HepG2 (cell line): ENCODE results near the gene HIRA. TPM values are rescaled to one million over a fixed set of nuclear protein-coding genes. Genes with fewer than 3 reads are reported as not detected.

ENCODE experiments used
- CEBPZ ChIP-seq: IDR thresholded peaks from 2 replicates; pipeline ENCODE4 v1.6.1; 2012; ENCODE audit warnings: low read length, improper control_type of control experiment
- DMAP1 ChIP-seq: IDR thresholded peaks from 2 replicates; pipeline ENCODE4 v1.6.1; 2016
- KDM2A ChIP-seq: sonication (generic); formaldehyde crosslinking; IDR thresholded peaks from 2 replicates; pipeline ENCODE4 v1.4.0; 2020; ENCODE audit warnings: low read depth, missing genetic modification reagents, borderline replicate concordance
- MTA1 ChIP-seq: sonication (generic); formaldehyde crosslinking; IDR thresholded peaks from 2 replicates; pipeline ENCODE4 v1.4.0; 2020; ENCODE audit warnings: missing genetic modification reagents, mild to moderate bottlenecking, borderline replicate concordance
- NCOR1 ChIP-seq: fragments of 200-600 bp; sonication (generic); IDR thresholded peaks from 2 replicates; pipeline ENCODE4 v1.7.0; 2017; ENCODE audit warnings: antibody characterized with exemption, low read length, borderline replicate concordance
- PPARG ChIP-seq: conservative IDR thresholded peaks from 2 replicates; pipeline ENCODE4 v1.6.1; 2016; ENCODE audit warnings: missing biosample characterization, missing genetic modification reagents
- PRDM4 ChIP-seq: sonication (generic); formaldehyde crosslinking; IDR thresholded peaks from 2 replicates; pipeline ENCODE4 v1.9.0; 2021; ENCODE audit warnings: missing genetic modification reagents, borderline replicate concordance
- ZNF143 ChIP-seq: sonication (generic); formaldehyde crosslinking; IDR thresholded peaks from 2 replicates; pipeline ENCODE4 v1.4.0; 2020; ENCODE audit warnings: missing genetic modification reagents
- ZNF232 ChIP-seq: sonication (generic); formaldehyde crosslinking; IDR thresholded peaks from 2 replicates; pipeline ENCODE4 v1.4.0; 2020; ENCODE audit warnings: missing genetic modification reagents, borderline replicate concordance
- ZNF350 ChIP-seq: sonication (generic); formaldehyde crosslinking; IDR thresholded peaks from 2 replicates; pipeline ENCODE4 v1.4.0; 2020; ENCODE audit warnings: mild to moderate bottlenecking, low read depth, missing genetic modification reagents, borderline replicate concordance
- ZNF615 ChIP-seq: sonication (generic); formaldehyde crosslinking; IDR thresholded peaks from 2 replicates; pipeline ENCODE4 v1.5.0; 2020; ENCODE audit warnings: mild to moderate bottlenecking, missing genetic modification reagents, borderline replicate concordance
- polyA plus RNA-seq, 8 experiments: library from polyadenylated mRNA; depleted of rRNA in 3 of 8; stranded (reverse) in 7 of 8; unstranded in 1 of 8; fragments of >200 nt; fragmentation: Illumina TruSeq in 4 of 8; extraction: Trizol in 4 of 8; gene quantifications; 2 replicates each; pipeline versions ENCODE4 v1.2.1 to v1.2.3, GENCODE V29; 2011 to 2016; ENCODE audit warnings: low read depth in 4 of 8, missing spikeins in 1 of 8, mixed read lengths in 1 of 8; ENCODE audit not compliant: insufficient read depth in 1 of 8
- total RNA-seq, 5 experiments: library from RNA; depleted of rRNA; stranded (reverse); fragments of >200 nt; fragmentation: Illumina TruSeq; extraction: Trizol; gene quantifications; 2 replicates each; pipeline ENCODE4 v1.2.3, GENCODE V29; 2016; ENCODE audit warnings: low read depth in 1 of 5
- TF ChIP-seq, protein P1 (sequence below): sonication (generic); formaldehyde crosslinking; IDR thresholded peaks from 2 replicates; pipeline ENCODE4 v1.4.0; 2020; ENCODE audit warnings: missing genetic modification reagents
- TF ChIP-seq, protein P2 (sequence below): sonication (generic); formaldehyde crosslinking; conservative IDR thresholded peaks from 2 replicates; pipeline ENCODE4 v1.4.0; 2020; ENCODE audit warnings: mild to moderate bottlenecking, missing genetic modification reagents, moderate library complexity

The HIRA gene
- total and polyA plus RNA-seq, 2 of the 13 experiments (the other 11 are each of a cell fraction or from before 2014, with no cell fraction given) = 21.5 to 29.2 TPM

- TF ChIP-seq, protein P1, sequence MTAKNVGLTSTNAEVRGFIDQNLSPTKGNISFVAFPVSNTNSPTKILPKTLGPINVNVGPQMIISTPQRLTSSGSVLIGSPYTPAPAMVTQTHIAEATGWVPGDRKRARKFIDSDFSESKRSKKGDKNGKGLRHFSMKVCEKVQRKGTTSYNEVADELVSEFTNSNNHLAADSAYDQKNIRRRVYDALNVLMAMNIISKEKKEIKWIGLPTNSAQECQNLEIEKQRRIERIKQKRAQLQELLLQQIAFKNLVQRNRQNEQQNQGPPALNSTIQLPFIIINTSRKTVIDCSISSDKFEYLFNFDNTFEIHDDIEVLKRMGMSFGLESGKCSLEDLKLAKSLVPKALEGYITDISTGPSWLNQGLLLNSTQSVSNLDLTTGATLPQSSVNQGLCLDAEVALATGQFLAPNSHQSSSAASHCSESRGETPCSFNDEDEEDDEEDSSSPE (CRISPR knock-in tag) = peak; percentile 91; the same call in 1 of the 2 replicates
- TF ChIP-seq ZNF232 (CRISPR knock-in tag) (no peak; the same call in 1 of the 2 replicates), DMAP1 (CRISPR knock-in tag) (peak; percentile 78), PPARG (no peak), ZNF350 (no peak), PRDM4 (no peak), KDM2A (CRISPR knock-in tag) (peak; percentile 93), ZNF143 (CRISPR knock-in tag) (no peak), NCOR1 (no peak), CEBPZ (peak; percentile 48; the same call in 1 of the 2 replicates), MTA1 (CRISPR knock-in tag) (0 out of 2 replicates have a peak, but pooled peaks have one; percentile 32), ZNF615 (CRISPR knock-in tag) (no peak)
- TF ChIP-seq, protein P2, sequence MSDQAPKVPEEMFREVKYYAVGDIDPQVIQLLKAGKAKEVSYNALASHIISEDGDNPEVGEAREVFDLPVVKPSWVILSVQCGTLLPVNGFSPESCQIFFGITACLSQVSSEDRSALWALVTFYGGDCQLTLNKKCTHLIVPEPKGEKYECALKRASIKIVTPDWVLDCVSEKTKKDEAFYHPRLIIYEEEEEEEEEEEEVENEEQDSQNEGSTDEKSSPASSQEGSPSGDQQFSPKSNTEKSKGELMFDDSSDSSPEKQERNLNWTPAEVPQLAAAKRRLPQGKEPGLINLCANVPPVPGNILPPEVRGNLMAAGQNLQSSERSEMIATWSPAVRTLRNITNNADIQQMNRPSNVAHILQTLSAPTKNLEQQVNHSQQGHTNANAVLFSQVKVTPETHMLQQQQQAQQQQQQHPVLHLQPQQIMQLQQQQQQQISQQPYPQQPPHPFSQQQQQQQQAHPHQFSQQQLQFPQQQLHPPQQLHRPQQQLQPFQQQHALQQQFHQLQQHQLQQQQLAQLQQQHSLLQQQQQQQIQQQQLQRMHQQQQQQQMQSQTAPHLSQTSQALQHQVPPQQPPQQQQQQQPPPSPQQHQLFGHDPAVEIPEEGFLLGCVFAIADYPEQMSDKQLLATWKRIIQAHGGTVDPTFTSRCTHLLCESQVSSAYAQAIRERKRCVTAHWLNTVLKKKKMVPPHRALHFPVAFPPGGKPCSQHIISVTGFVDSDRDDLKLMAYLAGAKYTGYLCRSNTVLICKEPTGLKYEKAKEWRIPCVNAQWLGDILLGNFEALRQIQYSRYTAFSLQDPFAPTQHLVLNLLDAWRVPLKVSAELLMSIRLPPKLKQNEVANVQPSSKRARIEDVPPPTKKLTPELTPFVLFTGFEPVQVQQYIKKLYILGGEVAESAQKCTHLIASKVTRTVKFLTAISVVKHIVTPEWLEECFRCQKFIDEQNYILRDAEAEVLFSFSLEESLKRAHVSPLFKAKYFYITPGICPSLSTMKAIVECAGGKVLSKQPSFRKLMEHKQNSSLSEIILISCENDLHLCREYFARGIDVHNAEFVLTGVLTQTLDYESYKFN (CRISPR knock-in tag) = no peak
These were observed 16.0 kb upstream of the HIRA start, which contains the start of gene C22orf39 (continued) for GRCh38 chr22:19447330-19448075.
